Stimulated activated CD4-positive, alpha-beta T cell treated with anti-CD3 and anti-CD28 coated beads, Interleukin-15, amount 100 ng/mL, for 24 hours (primary cell): Measurements from ENCODE around the gene PERM1.
"Not testable (repeated sequence)": the region's sequence is repeated elsewhere in the genome, so short reads cannot be mapped to it uniquely, and the experiment has no call there.

ENCODE experiments used
- DNase-seq: peaks from one replicate; pipeline ENCODE4 v3.0.0-alpha.2; 2020

The PERM1 gene

GRCh38 chr1:964691-965525 lies 17.0 kb downstream of the PERM1 start:
- DNase-seq: no peak

GRCh38 chr1:963746-964525 lies 18.0 kb downstream of the PERM1 start:
- DNase-seq: no peak

GRCh38 chr1:963301-963651 lies 18.6 kb downstream of the PERM1 start:
- no peak for DNase-seq

- no peak for DNase-seq
Observed at GRCh38 chr1:962381-963300, 19.3 kb downstream of the PERM1 start.

- no peak for DNase-seq
Observed at GRCh38 chr1:961132-961669, 20.7 kb downstream of the PERM1 start.

- peak; percentile 91 for DNase-seq
Observed at GRCh38 chr1:960363-961131, 21.3 kb downstream of the PERM1 start, which contains the start of gene KLHL17. Gene KLHL17 (plus strand): TSS chr1:960584. CDS start chr1:960694, 110 bp downstream.

GRCh38 chr1:959731-960362 lies 22.0 kb downstream of the PERM1 start:
- DNase-seq: no peak

GRCh38 chr1:958823-959730 lies 22.8 kb downstream of the PERM1 start, which contains the start of gene NOC2L:
Gene NOC2L (minus strand): TSS chr1:959256. CDS start chr1:959240, 16 bp downstream.
- DNase-seq: peak; percentile 96

- no peak for DNase-seq
Observed at GRCh38 chr1:956636-957035, 25.3 kb downstream of the PERM1 start.

- no peak for DNase-seq
Observed at GRCh38 chr1:955474-955873, 26.4 kb downstream of the PERM1 start.

GRCh38 chr1:954927-955326 lies 27.0 kb downstream of the PERM1 start:
- DNase-seq: no peak

- no peak for DNase-seq
Observed at GRCh38 chr1:953524-954320, 28.2 kb downstream of the PERM1 start.

GRCh38 chr1:952603-953002 lies 29.3 kb downstream of the PERM1 start:
- no peak for DNase-seq

- no peak for DNase-seq
Observed at GRCh38 chr1:952201-952600, 29.7 kb downstream of the PERM1 start.

- no peak for DNase-seq
Observed at GRCh38 chr1:951364-951763, 30.5 kb downstream of the PERM1 start.

GRCh38 chr1:950881-951280 lies 31.0 kb downstream of the PERM1 start:
- DNase-seq: no peak

GRCh38 chr1:950268-950667 lies 31.6 kb downstream of the PERM1 start:
- no peak for DNase-seq

GRCh38 chr1:947958-948357 lies 33.9 kb downstream of the PERM1 start:
- no peak for DNase-seq

- DNase-seq: not testable (repeated sequence)
Observed at GRCh38 chr1:946811-947210, 35.1 kb downstream of the PERM1 start.
